NB4 (cell line): Measurements from ENCODE around the gene CTIF.

Experiments used
- DNase-seq: peaks from one replicate; pipeline ENCODE4 v3.0.0; 2010; ENCODE audit warnings: low read depth
- H3K4me3 ChIP-seq: one replicate; pipeline ENCODE4 v1.5.1; 2011; ENCODE audit warnings: mild to moderate bottlenecking, low read depth, low read length, moderate library complexity
- MYC ChIP-seq: IDR thresholded peaks from 2 replicates; pipeline ENCODE4 v1.6.1; 2011; ENCODE audit warnings: low read depth, low read length
- POLR2A ChIP-seq: IDR thresholded peaks from 2 replicates; pipeline ENCODE4 v1.6.1; 2011; ENCODE audit warnings: mild to moderate bottlenecking; ENCODE audit not compliant: insufficient read length; ENCODE audit errors: extremely low read depth
- TF ChIP-seq, protein P1 (sequence below): IDR thresholded peaks from one replicate; pipeline ENCODE4 v1.5.1; 2012; ENCODE audit warnings: low read depth, low read length
- TF ChIP-seq, protein P2 (sequence below): IDR thresholded peaks from 2 replicates; pipeline ENCODE4 v1.6.1; 2011; ENCODE audit warnings: low read depth, low read length

The CTIF gene

GRCh38 chr18:48791636-48792105 is 252.8 kb downstream of the CTIF start:
- H3K4me3 ChIP-seq, result no peak overlapping the region
- TF ChIP-seq, protein P1, sequence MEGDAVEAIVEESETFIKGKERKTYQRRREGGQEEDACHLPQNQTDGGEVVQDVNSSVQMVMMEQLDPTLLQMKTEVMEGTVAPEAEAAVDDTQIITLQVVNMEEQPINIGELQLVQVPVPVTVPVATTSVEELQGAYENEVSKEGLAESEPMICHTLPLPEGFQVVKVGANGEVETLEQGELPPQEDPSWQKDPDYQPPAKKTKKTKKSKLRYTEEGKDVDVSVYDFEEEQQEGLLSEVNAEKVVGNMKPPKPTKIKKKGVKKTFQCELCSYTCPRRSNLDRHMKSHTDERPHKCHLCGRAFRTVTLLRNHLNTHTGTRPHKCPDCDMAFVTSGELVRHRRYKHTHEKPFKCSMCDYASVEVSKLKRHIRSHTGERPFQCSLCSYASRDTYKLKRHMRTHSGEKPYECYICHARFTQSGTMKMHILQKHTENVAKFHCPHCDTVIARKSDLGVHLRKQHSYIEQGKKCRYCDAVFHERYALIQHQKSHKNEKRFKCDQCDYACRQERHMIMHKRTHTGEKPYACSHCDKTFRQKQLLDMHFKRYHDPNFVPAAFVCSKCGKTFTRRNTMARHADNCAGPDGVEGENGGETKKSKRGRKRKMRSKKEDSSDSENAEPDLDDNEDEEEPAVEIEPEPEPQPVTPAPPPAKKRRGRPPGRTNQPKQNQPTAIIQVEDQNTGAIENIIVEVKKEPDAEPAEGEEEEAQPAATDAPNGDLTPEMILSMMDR, result no peak
- TF ChIP-seq, protein P2, sequence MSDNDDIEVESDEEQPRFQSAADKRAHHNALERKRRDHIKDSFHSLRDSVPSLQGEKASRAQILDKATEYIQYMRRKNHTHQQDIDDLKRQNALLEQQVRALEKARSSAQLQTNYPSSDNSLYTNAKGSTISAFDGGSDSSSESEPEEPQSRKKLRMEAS, result no peak
- TF ChIP-seq POLR2A, result no peak
- TF ChIP-seq MYC, result no peak
- no peak for DNase-seq

GRCh38 chr18:48792141-48792540 is 253.3 kb downstream of the CTIF start:
- DNase-seq, result no peak
- TF ChIP-seq MYC (no peak), POLR2A (no peak)
- TF ChIP-seq, protein P2, result no peak
- TF ChIP-seq, protein P1, result no peak
- H3K4me3 ChIP-seq, result no peak overlapping the region

DNA sequence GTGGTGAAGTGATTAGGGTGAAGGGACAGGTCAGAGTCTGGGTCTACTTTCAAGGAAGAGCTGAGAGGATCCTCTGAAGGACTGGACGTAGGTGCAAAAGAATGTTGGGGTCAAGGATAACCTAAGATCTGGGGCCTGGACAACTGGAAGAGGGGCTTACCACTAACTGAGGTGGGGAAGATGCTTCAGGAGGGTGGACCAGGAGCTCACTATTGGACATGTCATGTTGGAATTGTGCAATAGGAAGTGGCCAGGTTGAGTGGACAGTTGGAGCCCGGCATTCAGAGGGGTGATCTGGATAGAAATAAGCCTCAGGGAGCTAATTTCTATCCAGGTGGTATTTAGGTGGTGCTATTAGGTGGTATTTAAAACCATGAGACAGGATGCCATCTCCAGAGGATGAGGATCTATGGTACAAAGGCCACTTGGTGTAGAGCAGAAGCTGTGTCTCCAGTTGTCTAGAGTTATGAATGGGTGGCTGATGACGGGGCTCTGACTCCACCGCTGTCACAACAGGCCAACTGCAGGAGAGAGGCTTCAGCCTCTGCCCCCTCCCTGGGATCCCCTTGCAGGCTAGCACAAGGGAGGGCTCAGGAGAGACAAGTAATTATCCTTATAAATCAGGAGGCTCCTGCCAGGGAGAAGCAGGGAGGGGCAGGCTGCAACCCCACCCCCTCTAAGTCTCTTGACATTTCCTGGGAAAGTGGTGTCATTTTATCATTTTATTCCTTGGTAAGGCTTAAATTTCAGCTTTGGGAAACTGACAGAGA is 254.0 kb downstream of the CTIF start:
- no peak for DNase-seq

GRCh38 chr18:48794251-48794970 is 255.6 kb downstream of the CTIF start:
- DNase-seq, result no peak
- TF ChIP-seq POLR2A (no peak), MYC (no peak)
- TF ChIP-seq, protein P1, result no peak
- TF ChIP-seq, protein P2, result no peak
- no peak overlapping the region for H3K4me3 ChIP-seq

More for the DNA sequence above, 254.0 kb downstream of the CTIF start:
- TF ChIP-seq, protein P1, result no peak
- TF ChIP-seq, protein P2, result no peak
- no peak for TF ChIP-seq POLR2A
- no peak for TF ChIP-seq MYC
- H3K4me3 ChIP-seq, result no peak overlapping the region

DNA sequence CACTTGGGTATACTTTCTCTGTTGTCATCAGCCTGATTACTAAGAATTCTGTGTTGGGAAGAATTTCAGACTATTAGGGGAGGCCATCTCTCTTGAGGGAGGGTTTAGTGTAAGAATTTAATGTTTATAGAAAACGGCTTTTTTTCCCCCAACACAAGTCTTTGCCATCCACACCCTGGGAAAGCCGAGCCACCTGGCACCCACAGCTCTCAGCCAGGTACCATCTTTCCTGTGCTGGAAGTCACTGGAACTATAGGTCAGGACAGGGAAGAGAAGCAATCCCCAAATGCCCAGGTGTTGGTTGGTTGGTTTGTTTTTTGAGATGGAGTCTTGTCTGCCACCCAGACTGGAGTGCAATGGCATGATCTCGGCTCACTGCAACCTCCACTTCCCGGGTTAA is 256.9 kb downstream of the CTIF start:
- TF ChIP-seq POLR2A (no peak), MYC (no peak)
- TF ChIP-seq, protein P1, result no peak
- TF ChIP-seq, protein P2, result no peak
- H3K4me3 ChIP-seq, result no peak overlapping the region
- DNase-seq, result no peak
